ENCODE results near the gene H1-8. TPM values are rescaled to one million over a fixed set of nuclear protein-coding genes. Genes with fewer than 3 reads are reported as not detected.

H1-8 gene
- total RNA-seq, 2 donors from 2014 or later, result not detected

- TF ChIP-seq, protein P1, sequence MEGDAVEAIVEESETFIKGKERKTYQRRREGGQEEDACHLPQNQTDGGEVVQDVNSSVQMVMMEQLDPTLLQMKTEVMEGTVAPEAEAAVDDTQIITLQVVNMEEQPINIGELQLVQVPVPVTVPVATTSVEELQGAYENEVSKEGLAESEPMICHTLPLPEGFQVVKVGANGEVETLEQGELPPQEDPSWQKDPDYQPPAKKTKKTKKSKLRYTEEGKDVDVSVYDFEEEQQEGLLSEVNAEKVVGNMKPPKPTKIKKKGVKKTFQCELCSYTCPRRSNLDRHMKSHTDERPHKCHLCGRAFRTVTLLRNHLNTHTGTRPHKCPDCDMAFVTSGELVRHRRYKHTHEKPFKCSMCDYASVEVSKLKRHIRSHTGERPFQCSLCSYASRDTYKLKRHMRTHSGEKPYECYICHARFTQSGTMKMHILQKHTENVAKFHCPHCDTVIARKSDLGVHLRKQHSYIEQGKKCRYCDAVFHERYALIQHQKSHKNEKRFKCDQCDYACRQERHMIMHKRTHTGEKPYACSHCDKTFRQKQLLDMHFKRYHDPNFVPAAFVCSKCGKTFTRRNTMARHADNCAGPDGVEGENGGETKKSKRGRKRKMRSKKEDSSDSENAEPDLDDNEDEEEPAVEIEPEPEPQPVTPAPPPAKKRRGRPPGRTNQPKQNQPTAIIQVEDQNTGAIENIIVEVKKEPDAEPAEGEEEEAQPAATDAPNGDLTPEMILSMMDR (conservative IDR thresholded peaks at IDR 0.05), result no peak
- no peak overlapping the region for H3K9ac ChIP-seq (ENCODE audit: extremely low read depth, low read length, poor library complexity, severe bottlenecking)
- H3K4me3 Mint-ChIP-seq, result no peak overlapping the region
These were observed 24.9 kb upstream of the H1-8 start for GRCh38 chr3:129518038-129518561.

DNA sequence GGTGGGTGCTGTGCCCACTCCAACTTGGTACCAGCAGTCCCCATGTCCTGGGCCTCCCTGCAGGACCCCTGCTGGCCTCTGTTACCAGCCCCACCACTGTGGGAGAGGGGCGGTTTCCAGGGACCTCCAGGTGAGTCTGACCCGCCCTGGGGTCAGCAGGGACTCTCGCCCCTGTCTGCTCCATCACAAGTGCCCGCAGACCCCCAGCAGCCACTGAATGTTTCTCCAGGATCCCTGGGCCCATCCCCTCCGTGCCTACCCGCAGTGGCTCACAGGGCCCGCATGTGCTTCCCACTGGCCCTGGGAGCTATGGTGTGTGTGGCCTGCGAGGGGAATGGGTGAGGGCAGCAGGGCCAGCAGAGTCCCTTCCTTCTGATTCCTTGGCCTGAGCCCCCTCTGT lies 24.4 kb upstream of the H1-8 start:
- Histone ChIP-seq H3K4me3 (ENCODE audit: low read length) (no peak overlapping the region), H3K27ac (ENCODE audit: low read depth, low read length) (no peak overlapping the region), H3K36me3 (ENCODE audit: control insufficient read depth, insufficient read depth, low read length) (peaks cover 4% of the 10 kb centered on the region), H3K9ac (ENCODE audit: extremely low read depth, low read length, poor library complexity, severe bottlenecking) (no peak overlapping the region), H3K27me3 (ENCODE audit: control insufficient read depth, insufficient read depth, low read length, poor library complexity, severe bottlenecking) (no peaks in the 10 kb centered on the region), H3K4me1 (ENCODE audit: control insufficient read depth, insufficient read depth, low read length) (no peaks in the 10 kb centered on the region), H3K9me3 (ENCODE audit: control insufficient read depth, low read length) (no peaks in the 10 kb centered on the region)
- Mint-ChIP-seq H3K4me1 (peaks cover 2% of the 10 kb centered on the region), H3K36me3 (ENCODE audit: low read depth) (peaks cover 17% of the 10 kb centered on the region), H3K4me3 (no peak overlapping the region), H3K9me3 (no peaks in the 10 kb centered on the region), H3K27ac (no peak overlapping the region), H3K27me3 (ENCODE audit: insufficient read depth) (no peaks in the 10 kb centered on the region)
- DNase-seq, result no peak
- 94 to 100% methylated on average over 2 to 8 of the region's 8 CpGs for WGBS, 2 experiments (ENCODE audit: insufficient coverage in 1 of 2, insufficient read length in 1 of 2)
- TF ChIP-seq, protein P1 (conservative IDR thresholded peaks at IDR 0.05), result no peak

More at GRCh38 chr3:129518038-129518561, 24.9 kb upstream of the H1-8 start:
- H3K27ac ChIP-seq (ENCODE audit: low read depth, low read length), result no peak overlapping the region
- no peak overlapping the region for H3K4me3 ChIP-seq (ENCODE audit: low read length)
- WGBS, 2 experiments (ENCODE audit: insufficient coverage in 1 of 2, insufficient read length in 1 of 2), result 89 to 100% methylated on average over 3 to 8 of the region's 8 CpGs
- H3K36me3 ChIP-seq (ENCODE audit: control insufficient read depth, insufficient read depth, low read length), result peaks cover 4% of the 10 kb centered on the region
- Mint-ChIP-seq H3K36me3 (ENCODE audit: low read depth) (peaks cover 17% of the 10 kb centered on the region), H3K27me3 (ENCODE audit: insufficient read depth) (no peaks in the 10 kb centered on the region), H3K9me3 (no peaks in the 10 kb centered on the region), H3K27ac (no peak overlapping the region), H3K4me1 (peaks cover 2% of the 10 kb centered on the region)
- no peaks in the 10 kb centered on the region for H3K9me3 ChIP-seq (ENCODE audit: control insufficient read depth, low read length)
- no peak for DNase-seq
- no peaks in the 10 kb centered on the region for H3K27me3 ChIP-seq (ENCODE audit: control insufficient read depth, insufficient read depth, low read length, poor library complexity, severe bottlenecking)
- H3K4me1 ChIP-seq (ENCODE audit: control insufficient read depth, insufficient read depth, low read length), result no peaks in the 10 kb centered on the region

DNA sequence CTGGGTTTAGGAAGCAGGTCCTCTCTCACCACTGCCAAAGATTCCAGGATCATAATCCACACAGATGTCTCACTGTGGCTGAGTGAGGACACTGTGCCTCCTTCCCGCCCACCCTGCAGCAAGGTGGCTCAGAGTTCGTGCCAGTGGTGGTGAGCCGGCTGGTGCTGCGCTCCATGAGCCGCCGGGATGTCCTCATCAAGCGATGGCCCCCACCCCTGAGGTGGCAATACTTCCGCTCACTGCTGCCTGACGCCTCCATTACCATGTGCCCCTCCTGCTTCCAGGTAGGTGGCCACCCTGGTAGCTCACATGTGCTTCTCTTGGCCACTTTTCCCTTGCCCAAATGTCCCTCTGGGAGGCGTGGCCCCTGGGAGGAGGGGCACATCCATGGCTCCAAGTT lies 23.5 kb upstream of the H1-8 start:
- Histone ChIP-seq H3K27me3 (ENCODE audit: control insufficient read depth, insufficient read depth, low read length, poor library complexity, severe bottlenecking) (no peaks in the 10 kb centered on the region), H3K9ac (ENCODE audit: extremely low read depth, low read length, poor library complexity, severe bottlenecking) (no peak overlapping the region), H3K4me1 (ENCODE audit: control insufficient read depth, insufficient read depth, low read length) (no peaks in the 10 kb centered on the region), H3K27ac (ENCODE audit: low read depth, low read length) (no peak overlapping the region), H3K9me3 (ENCODE audit: control insufficient read depth, low read length) (no peaks in the 10 kb centered on the region), H3K4me3 (ENCODE audit: low read length) (no peak overlapping the region), H3K36me3 (ENCODE audit: control insufficient read depth, insufficient read depth, low read length) (peaks cover 4% of the 10 kb centered on the region)
- Mint-ChIP-seq H3K27ac (no peak overlapping the region), H3K4me3 (no peak overlapping the region), H3K27me3 (ENCODE audit: insufficient read depth) (no peaks in the 10 kb centered on the region), H3K36me3 (ENCODE audit: low read depth) (peaks cover 17% of the 10 kb centered on the region), H3K4me1 (peaks cover 2% of the 10 kb centered on the region), H3K9me3 (no peaks in the 10 kb centered on the region)
- TF ChIP-seq, protein P1 (conservative IDR thresholded peaks at IDR 0.05), result no peak
- WGBS, 2 experiments (ENCODE audit: insufficient coverage in 1 of 2, insufficient read length in 1 of 2), result 93 to 96% methylated on average over 10 of the region's 10 CpGs
- DNase-seq, result no peak

All from endodermal cell (in vitro differentiated cells).